GM23338 (cell line): ENCODE measurements around the gene ATIC. TPM values are rescaled to one million over a fixed set of nuclear protein-coding genes. Genes with fewer than 3 reads are reported as not detected.

Experiments
- ATAC-seq: fragments of 200-7000 bp; cut with Tn5 transposase; 3 replicates; pipeline ENCODE4 v1.9.1; 2020
- DNase-seq: peaks from one replicate; pipeline ENCODE4 v3.0.0-alpha.2; 2015; ENCODE audit warnings: low spot score
- H2AFZ ChIP-seq: fragments of 200-600 bp; sonication (generic); 2 replicates; pipeline ENCODE4 v1.8.0; 2016; ENCODE audit warnings: antibody characterized with exemption, mild to moderate bottlenecking, moderate library complexity
- H3F3A ChIP-seq: fragments of 200-600 bp; sonication (generic); replicated peaks from 2 replicates; pipeline ENCODE4 v1.8.0; 2017; ENCODE audit warnings: antibody characterized with exemption, mixed run types, low read depth
- H3K27ac ChIP-seq: fragments of 200-600 bp; sonication (generic); 2 replicates; pipeline ENCODE4 v1.6.1; 2016; ENCODE audit warnings: low read depth
- H3K27me3 ChIP-seq: fragments of 200-600 bp; sonication (generic); 2 replicates; pipeline ENCODE4 v1.8.0; 2016; ENCODE audit warnings: mild to moderate bottlenecking, mixed run types, moderate library complexity; ENCODE audit not compliant: insufficient read depth
- H3K36me3 ChIP-seq: fragments of 200-600 bp; sonication (generic); 2 replicates; pipeline ENCODE4 v1.8.0; 2016; ENCODE audit warnings: mild to moderate bottlenecking; ENCODE audit not compliant: insufficient read depth
- H3K4me1 ChIP-seq: fragments of 200-600 bp; sonication (generic); 2 replicates; pipeline ENCODE4 v1.8.0; 2016; ENCODE audit warnings: mild to moderate bottlenecking, moderate library complexity; ENCODE audit not compliant: insufficient read depth
- H3K4me2 ChIP-seq: fragments of 200-600 bp; sonication (generic); 2 replicates; pipeline ENCODE4 v1.7.1; 2017; ENCODE audit warnings: mixed run types
- H3K4me3 ChIP-seq: fragments of 200-600 bp; sonication (generic); 2 replicates; pipeline ENCODE4 v1.6.1; 2016; ENCODE audit warnings: mixed run types
- H3K79me2 ChIP-seq: fragments of 200-600 bp; sonication (generic); replicated peaks from 2 replicates; pipeline ENCODE4 v1.8.0; 2017; ENCODE audit warnings: mild to moderate bottlenecking; ENCODE audit not compliant: insufficient read depth
- H3K9me2 ChIP-seq: fragments of 200-600 bp; sonication (generic); 2 replicates; pipeline ENCODE4 v1.8.0; 2017; ENCODE audit not compliant: insufficient read depth
- H4K20me1 ChIP-seq: fragments of 200-600 bp; sonication (generic); replicated peaks from 2 replicates; pipeline ENCODE4 v1.8.0; 2017; ENCODE audit warnings: mild to moderate bottlenecking; ENCODE audit not compliant: insufficient read depth
- H3K27ac Mint-ChIP-seq: 2 replicates; pipeline ENCODE4 v1.8.0; 2020; ENCODE audit warnings: inconsistent platforms, mild to moderate bottlenecking, moderate library complexity, mixed read lengths
- H3K27me3 Mint-ChIP-seq: 3 replicates; pipeline ENCODE4 v1.8.0; 2022; ENCODE audit warnings: low read depth, mild to moderate bottlenecking, moderate library complexity, mixed read lengths, inconsistent platforms; ENCODE audit not compliant: insufficient read depth, poor library complexity
- H3K36me3 Mint-ChIP-seq: 3 replicates; pipeline ENCODE4 v1.8.0; 2021; ENCODE audit warnings: low read depth, mild to moderate bottlenecking, inconsistent platforms, moderate library complexity, mixed read lengths
- H3K4me1 Mint-ChIP-seq: 3 replicates; pipeline ENCODE4 v1.8.0; 2020; ENCODE audit warnings: mild to moderate bottlenecking, inconsistent platforms, mixed read lengths
- H3K4me3 Mint-ChIP-seq: 3 replicates; pipeline ENCODE4 v1.8.0; 2021; ENCODE audit warnings: moderate library complexity, mild to moderate bottlenecking, inconsistent platforms, mixed read lengths
- H3K9me3 Mint-ChIP-seq: 3 replicates; pipeline ENCODE4 v1.8.0; 2020; ENCODE audit warnings: moderate library complexity, mild to moderate bottlenecking, inconsistent platforms, mixed read lengths
- JUNB ChIP-seq: IDR thresholded peaks from one replicate; pipeline ENCODE4 v1.6.1; 2016; ENCODE audit warnings: antibody characterized with exemption; ENCODE audit not compliant: unreplicated experiment
- STAT1 ChIP-seq: IDR thresholded peaks from one replicate; pipeline ENCODE4 v1.6.1; 2016; ENCODE audit warnings: antibody characterized with exemption; ENCODE audit not compliant: unreplicated experiment
- polyA plus RNA-seq: library from polyadenylated mRNA; unstranded; fragments of >200 nt; fragmentation: Nextera tagmentation; extraction: Ambion mirVana; gene quantifications from 2 replicates; pipeline ENCODE4 v1.2.1, GENCODE V29; 2016
- total RNA-seq: library from RNA; depleted of rRNA; stranded (reverse); fragments of >200 nt; shearing (Covaris generic); gene quantifications from 2 replicates; pipeline ENCODE4 v1.2.3, GENCODE V29; 2014; rRNA removed
- TF ChIP-seq, protein P1 (sequence below): fragments of 250-450 bp; sonication (Bioruptor Pico); IDR thresholded peaks from 2 replicates; pipeline ENCODE4 v1.5.0; 2020; ENCODE audit warnings: mild to moderate bottlenecking, moderate library complexity
- TF ChIP-seq, protein P2 (sequence below): IDR thresholded peaks from 2 replicates; pipeline ENCODE4 v1.6.1; 2016; ENCODE audit warnings: antibody characterized with exemption
- TF ChIP-seq, protein P3 (sequence below): IDR thresholded peaks from one replicate; pipeline ENCODE4 v1.6.1; 2018; ENCODE audit warnings: antibody characterized with exemption; ENCODE audit not compliant: unreplicated experiment

Gene ATIC
- total and polyA plus RNA-seq, 2 experiments from 2014 or later = 118 to 185 TPM

DNA sequence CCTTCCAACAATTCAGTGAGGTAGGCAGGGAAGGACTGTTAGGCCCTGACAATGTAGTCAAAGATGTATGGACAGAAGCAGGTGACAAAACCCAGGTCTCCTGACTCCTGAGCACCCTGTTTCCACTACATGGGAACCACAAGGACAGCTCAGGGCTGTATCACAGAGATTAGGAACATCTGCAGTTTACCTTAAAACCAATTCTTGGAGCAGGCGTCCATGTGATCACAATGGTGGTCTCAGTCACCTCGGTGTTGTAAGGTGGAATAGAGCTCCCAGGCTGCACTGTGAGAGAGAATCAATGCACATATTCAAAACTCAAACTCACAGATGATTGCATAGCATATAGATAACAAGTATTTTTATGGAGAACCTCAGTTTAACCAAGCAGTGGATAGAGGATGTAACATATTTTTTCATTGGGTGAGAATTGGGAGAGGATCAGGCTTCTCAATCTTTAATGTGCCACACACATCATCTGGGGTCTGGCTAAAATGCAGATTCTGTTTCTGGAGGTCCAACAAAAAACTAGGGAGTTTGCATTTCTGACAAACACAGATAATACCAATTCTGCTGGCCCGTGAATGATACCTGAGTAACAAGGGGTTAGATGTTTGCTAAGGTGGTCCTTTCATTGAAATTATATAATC, 87.3 kb downstream of the ATIC start:
- Histone ChIP-seq H3K4me3 (no peak overlapping the region), H3K9me2 (no peaks in the 10 kb centered on the region), H3K79me2 (no peaks in the 10 kb centered on the region), H3K4me2 (peak overlapping the region; percentile 50; the same call in 1 of the 2 replicates), H3K4me1 (peaks cover 14% of the 10 kb centered on the region), H3K36me3 (peaks cover 33% of the 10 kb centered on the region), H3K27me3 (no peaks in the 10 kb centered on the region), H3F3A (no peaks in the 10 kb centered on the region), H3K27ac (peak overlapping the region; percentile 41), H4K20me1 (no peaks in the 10 kb centered on the region), H2AFZ (no peak overlapping the region)
- TF ChIP-seq STAT1 (no peak), JUNB (no peak)
- TF ChIP-seq, protein P1, sequence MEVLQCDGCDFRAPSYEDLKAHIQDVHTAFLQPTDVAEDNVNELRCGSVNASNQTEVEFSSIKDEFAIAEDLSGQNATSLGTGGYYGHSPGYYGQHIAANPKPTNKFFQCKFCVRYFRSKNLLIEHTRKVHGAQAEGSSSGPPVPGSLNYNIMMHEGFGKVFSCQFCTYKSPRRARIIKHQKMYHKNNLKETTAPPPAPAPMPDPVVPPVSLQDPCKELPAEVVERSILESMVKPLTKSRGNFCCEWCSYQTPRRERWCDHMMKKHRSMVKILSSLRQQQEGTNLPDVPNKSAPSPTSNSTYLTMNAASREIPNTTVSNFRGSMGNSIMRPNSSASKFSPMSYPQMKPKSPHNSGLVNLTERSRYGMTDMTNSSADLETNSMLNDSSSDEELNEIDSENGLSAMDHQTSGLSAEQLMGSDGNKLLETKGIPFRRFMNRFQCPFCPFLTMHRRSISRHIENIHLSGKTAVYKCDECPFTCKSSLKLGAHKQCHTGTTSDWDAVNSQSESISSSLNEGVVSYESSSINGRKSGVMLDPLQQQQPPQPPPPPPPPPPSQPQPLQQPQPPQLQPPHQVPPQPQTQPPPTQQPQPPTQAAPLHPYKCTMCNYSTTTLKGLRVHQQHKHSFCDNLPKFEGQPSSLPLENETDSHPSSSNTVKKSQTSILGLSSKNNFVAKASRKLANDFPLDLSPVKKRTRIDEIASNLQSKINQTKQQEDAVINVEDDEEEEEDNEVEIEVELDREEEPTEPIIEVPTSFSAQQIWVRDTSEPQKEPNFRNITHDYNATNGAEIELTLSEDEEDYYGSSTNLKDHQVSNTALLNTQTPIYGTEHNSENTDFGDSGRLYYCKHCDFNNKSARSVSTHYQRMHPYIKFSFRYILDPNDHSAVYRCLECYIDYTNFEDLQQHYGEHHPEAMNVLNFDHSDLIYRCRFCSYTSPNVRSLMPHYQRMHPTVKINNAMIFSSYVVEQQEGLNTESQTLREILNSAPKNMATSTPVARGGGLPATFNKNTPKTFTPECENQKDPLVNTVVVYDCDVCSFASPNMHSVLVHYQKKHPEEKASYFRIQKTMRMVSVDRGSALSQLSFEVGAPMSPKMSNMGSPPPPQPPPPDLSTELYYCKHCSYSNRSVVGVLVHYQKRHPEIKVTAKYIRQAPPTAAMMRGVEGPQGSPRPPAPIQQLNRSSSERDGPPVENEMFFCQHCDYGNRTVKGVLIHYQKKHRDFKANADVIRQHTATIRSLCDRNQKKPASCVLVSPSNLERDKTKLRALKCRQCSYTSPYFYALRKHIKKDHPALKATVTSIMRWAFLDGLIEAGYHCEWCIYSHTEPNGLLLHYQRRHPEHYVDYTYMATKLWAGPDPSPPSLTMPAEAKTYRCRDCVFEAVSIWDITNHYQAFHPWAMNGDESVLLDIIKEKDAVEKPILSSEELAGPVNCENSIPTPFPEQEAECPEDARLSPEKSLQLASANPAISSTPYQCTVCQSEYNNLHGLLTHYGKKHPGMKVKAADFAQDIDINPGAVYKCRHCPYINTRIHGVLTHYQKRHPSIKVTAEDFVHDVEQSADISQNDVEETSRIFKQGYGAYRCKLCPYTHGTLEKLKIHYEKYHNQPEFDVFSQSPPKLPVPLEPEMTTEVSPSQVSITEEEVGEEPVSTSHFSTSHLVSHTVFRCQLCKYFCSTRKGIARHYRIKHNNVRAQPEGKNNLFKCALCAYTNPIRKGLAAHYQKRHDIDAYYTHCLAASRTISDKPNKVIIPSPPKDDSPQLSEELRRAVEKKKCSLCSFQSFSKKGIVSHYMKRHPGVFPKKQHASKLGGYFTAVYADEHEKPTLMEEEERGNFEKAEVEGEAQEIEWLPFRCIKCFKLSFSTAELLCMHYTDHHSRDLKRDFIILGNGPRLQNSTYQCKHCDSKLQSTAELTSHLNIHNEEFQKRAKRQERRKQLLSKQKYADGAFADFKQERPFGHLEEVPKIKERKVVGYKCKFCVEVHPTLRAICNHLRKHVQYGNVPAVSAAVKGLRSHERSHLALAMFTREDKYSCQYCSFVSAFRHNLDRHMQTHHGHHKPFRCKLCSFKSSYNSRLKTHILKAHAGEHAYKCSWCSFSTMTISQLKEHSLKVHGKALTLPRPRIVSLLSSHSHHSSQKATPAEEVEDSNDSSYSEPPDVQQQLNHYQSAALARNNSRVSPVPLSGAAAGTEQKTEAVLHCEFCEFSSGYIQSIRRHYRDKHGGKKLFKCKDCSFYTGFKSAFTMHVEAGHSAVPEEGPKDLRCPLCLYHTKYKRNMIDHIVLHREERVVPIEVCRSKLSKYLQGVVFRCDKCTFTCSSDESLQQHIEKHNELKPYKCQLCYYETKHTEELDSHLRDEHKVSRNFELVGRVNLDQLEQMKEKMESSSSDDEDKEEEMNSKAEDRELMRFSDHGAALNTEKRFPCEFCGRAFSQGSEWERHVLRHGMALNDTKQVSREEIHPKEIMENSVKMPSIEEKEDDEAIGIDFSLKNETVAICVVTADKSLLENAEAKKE (CRISPR knock-in tag) = no peak
- TF ChIP-seq, protein P2, sequence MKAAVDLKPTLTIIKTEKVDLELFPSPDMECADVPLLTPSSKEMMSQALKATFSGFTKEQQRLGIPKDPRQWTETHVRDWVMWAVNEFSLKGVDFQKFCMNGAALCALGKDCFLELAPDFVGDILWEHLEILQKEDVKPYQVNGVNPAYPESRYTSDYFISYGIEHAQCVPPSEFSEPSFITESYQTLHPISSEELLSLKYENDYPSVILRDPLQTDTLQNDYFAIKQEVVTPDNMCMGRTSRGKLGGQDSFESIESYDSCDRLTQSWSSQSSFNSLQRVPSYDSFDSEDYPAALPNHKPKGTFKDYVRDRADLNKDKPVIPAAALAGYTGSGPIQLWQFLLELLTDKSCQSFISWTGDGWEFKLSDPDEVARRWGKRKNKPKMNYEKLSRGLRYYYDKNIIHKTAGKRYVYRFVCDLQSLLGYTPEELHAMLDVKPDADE = no peak
- TF ChIP-seq, protein P3, sequence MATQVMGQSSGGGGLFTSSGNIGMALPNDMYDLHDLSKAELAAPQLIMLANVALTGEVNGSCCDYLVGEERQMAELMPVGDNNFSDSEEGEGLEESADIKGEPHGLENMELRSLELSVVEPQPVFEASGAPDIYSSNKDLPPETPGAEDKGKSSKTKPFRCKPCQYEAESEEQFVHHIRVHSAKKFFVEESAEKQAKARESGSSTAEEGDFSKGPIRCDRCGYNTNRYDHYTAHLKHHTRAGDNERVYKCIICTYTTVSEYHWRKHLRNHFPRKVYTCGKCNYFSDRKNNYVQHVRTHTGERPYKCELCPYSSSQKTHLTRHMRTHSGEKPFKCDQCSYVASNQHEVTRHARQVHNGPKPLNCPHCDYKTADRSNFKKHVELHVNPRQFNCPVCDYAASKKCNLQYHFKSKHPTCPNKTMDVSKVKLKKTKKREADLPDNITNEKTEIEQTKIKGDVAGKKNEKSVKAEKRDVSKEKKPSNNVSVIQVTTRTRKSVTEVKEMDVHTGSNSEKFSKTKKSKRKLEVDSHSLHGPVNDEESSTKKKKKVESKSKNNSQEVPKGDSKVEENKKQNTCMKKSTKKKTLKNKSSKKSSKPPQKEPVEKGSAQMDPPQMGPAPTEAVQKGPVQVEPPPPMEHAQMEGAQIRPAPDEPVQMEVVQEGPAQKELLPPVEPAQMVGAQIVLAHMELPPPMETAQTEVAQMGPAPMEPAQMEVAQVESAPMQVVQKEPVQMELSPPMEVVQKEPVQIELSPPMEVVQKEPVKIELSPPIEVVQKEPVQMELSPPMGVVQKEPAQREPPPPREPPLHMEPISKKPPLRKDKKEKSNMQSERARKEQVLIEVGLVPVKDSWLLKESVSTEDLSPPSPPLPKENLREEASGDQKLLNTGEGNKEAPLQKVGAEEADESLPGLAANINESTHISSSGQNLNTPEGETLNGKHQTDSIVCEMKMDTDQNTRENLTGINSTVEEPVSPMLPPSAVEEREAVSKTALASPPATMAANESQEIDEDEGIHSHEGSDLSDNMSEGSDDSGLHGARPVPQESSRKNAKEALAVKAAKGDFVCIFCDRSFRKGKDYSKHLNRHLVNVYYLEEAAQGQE = no peak
- ATAC-seq (no peak), DNase-seq (no peak)
- Mint-ChIP-seq H3K36me3 (peaks cover 25% of the 10 kb centered on the region), H3K4me3 (no peak overlapping the region), H3K9me3 (no peaks in the 10 kb centered on the region), H3K27ac (0 out of 2 replicates have a peak overlapping the region, but pooled peaks have one; percentile 43), H3K27me3 (no peaks in the 10 kb centered on the region), H3K4me1 (peaks cover 28% of the 10 kb centered on the region)

Other genes with a start within 250 kb of the ATIC start
- gene ABCA12, start 173.4 kb upstream of the ATIC start, total RNA-seq = 0.10 TPM in 1 of 2 replicates, not detected in the other
- 0.05 TPM in 1 of 2 replicates, not detected in the other for gene ABCA12, start 173.4 kb upstream of the ATIC start, polyA plus RNA-seq
- 217 and 255 TPM in 2 replicates for gene FN1, start 124.0 kb downstream of the ATIC start, total RNA-seq
- 76.7 and 79.6 TPM in 2 replicates for gene FN1, start 124.0 kb downstream of the ATIC start, polyA plus RNA-seq